Measurements from ENCODE around the gene TRANK1.

DNA sequence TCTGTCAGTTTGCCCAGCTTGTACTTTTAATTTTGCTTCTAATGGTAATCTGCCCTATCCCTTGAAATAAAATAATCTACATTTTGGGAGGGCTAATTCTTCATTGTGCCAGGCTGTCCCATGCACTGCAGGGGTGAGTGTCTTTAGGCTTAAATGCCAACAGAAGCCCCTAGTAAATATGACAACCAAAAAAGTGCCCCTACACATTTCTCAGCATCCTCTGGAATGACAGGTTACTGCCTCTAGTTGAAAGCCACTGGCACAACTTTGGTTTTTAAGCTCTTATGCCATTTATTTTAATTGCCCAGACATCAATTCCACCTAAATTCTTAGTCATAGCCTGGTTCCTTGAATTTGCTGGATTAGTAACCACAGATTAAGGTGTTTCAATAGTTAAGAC lies 44.7 kb upstream of the TRANK1 start:
- TF ChIP-seq, protein P1, sequence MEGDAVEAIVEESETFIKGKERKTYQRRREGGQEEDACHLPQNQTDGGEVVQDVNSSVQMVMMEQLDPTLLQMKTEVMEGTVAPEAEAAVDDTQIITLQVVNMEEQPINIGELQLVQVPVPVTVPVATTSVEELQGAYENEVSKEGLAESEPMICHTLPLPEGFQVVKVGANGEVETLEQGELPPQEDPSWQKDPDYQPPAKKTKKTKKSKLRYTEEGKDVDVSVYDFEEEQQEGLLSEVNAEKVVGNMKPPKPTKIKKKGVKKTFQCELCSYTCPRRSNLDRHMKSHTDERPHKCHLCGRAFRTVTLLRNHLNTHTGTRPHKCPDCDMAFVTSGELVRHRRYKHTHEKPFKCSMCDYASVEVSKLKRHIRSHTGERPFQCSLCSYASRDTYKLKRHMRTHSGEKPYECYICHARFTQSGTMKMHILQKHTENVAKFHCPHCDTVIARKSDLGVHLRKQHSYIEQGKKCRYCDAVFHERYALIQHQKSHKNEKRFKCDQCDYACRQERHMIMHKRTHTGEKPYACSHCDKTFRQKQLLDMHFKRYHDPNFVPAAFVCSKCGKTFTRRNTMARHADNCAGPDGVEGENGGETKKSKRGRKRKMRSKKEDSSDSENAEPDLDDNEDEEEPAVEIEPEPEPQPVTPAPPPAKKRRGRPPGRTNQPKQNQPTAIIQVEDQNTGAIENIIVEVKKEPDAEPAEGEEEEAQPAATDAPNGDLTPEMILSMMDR (IDR thresholded peaks at IDR 0.05; ENCODE audit: low read depth, low read length, missing input control), result no peak
- TF ChIP-seq TAF1 (conservative IDR thresholded peaks at IDR 0.05) (no peak), FOXA1 (IDR thresholded peaks at IDR 0.05) (no peak)
- TF ChIP-seq, protein P2, sequence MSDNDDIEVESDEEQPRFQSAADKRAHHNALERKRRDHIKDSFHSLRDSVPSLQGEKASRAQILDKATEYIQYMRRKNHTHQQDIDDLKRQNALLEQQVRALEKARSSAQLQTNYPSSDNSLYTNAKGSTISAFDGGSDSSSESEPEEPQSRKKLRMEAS (IDR thresholded peaks at IDR 0.05), result no peak
- TF ChIP-seq, protein P3, sequence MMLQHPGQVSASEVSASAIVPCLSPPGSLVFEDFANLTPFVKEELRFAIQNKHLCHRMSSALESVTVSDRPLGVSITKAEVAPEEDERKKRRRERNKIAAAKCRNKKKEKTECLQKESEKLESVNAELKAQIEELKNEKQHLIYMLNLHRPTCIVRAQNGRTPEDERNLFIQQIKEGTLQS (IDR thresholded peaks at IDR 0.05), result no peak
